SIG-M5 (cell line): ENCODE measurements around the gene HBB.
"Not testable (repeated sequence)": the region's sequence is repeated elsewhere in the genome, so short reads cannot be mapped to it uniquely, and the experiment has no call there.

ENCODE experiments used
- DNase-seq: peaks from one replicate; lab custom pipeline; 2025; lab: John Stamatoyannopoulos, UW

HBB gene

DNA sequence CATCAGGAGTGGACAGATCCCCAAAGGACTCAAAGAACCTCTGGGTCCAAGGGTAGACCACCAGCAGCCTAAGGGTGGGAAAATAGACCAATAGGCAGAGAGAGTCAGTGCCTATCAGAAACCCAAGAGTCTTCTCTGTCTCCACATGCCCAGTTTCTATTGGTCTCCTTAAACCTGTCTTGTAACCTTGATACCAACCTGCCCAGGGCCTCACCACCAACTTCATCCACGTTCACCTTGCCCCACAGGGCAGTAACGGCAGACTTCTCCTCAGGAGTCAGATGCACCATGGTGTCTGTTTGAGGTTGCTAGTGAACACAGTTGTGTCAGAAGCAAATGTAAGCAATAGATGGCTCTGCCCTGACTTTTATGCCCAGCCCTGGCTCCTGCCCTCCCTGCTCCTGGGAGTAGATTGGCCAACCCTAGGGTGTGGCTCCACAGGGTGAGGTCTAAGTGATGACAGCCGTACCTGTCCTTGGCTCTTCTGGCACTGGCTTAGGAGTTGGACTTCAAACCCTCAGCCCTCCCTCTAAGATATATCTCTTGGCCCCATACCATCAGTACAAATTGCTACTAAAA, at the start of gene HBB:
HBB (minus strand) TSS at position 340 of the 579 bp plus-strand sequence; CDS start at position 290, 50 bp downstream.
- DNase-seq: peak; percentile 13

DNA sequence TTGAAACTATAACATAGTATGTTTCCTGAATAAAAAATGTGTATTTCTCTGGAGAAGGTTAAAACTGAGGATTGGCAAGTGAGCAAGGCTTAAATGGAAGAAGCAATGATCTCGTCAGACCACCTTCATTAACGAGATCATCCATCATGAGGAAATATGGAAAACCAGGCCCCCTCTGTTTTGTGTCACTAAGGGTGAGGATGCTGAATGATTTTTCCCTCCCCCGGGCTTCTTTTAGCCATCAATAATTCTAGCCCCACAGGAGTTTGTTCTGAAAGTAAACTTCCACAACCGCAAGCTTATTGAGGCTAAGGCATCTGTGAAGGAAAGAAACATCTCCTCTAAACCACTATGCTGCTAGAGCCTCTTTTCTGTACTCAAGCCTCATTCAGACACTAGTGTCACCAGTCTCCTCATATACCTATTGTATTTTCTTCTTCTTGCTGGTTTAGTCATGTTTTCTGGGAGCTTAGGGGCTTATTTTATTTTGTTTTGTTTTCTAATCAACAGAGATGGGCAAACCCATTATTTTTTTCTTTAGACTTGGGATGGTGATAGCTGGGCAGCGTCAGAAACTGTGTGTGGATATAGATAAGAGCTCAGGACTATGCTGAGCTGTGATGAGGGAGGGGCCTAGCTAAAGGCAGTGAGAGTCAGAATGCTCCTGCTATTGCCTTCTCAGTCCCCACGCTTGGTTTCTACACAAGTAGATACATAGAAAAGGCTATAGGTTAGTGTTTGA, 48.7 kb upstream of the HBB start:
- DNase-seq: no peak

DNA sequence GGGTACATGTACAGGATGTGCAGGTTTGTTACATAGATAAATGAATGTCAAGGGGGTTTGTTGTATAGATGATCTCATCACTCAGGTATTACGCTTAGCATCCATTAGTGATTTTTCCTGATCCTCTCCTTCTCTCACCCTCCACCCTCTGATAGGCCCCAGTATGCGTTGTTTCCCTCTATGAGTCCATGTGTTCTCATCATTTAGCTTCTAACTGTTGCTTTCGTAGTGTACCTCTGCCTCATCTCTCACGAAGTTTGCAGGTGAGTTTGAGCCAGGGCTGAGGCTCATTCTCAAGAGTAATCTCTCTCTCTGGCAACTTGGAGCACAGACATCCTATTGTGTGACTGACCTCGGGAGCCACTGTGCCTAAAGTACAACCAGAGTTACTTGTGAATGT, 47.5 kb upstream of the HBB start:
- no peak for DNase-seq

DNA sequence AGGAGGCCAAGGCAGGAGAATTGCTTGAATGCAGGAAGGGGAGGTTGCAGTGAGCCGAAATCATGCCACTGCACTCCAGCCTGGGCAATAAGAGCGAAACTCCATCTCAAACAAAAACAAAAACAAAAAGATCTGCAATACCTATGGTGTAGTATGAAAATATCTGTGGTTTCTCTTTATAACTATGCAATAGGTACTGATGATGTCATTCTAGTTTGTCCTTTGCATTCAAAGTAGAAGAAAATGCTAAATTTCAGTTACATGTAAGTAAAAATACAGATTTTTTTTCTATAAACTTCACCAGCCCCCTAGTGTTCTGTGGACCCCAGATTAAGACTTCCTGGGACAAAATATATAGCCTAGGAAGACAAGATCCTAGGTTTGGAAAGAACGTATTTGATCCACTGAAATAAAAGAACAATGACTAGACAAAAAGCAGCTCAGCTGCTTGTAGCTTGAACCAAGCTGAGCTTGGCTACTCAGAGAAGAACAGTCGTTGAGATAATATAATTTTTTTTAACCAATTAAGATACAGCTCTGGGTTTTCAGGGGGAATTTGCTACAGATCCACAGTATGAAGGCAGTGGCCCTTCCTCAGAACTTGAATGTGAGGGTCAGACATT, 45.6 kb upstream of the HBB start:
- DNase-seq: no peak

DNA sequence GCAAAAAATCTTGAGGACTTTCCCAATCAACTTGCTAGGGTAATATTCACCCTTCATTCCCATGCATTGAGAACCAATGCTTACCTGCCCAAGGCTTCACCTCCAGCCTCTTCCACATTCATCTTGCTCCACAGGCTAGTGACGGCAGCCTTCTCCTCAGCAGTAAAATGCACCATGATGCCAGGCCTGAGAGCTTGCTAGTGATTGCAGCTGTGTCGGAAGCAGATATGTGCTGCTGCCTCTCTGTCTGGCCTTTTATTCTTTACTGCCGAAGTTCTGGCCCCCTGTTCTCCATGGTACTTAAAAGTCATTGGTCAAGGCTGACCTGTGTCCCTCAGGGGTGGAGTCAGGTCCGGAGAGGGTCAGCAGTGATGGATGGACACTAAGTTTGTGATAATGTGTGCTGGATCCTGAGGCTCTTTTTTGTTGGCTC, 42.9 kb upstream of the HBB start, which contains the start of gene HBE1:
HBE1 (minus strand) TSS at position 231 of the 433 bp plus-strand sequence; CDS start at position 176, 55 bp downstream.
- DNase-seq: no peak

- no peak for DNase-seq
Observed at GRCh38 chr11:5267033-5267563, 40.2 kb upstream of the HBB start.

DNA sequence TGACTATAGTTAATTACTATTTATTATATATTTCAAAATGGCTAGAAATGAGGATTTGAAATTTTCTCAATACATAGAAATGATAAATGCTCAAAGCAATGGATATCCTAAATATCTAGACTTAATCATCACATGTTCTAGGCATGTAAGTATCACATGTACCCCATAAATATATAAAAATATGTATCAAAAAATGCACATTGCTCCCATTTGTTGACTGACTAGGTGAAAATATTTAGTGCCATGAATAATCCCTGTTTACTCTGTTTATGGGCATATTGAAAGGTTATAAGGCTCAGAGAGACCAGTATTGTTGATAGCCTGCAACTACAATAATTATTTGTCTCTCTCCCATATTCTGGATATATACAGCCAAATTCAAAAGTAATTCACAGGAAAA, 39.7 kb upstream of the HBB start:
- DNase-seq: no peak

GRCh38 chr11:5265832-5266231, 39.0 kb upstream of the HBB start:
- no peak for DNase-seq

DNA sequence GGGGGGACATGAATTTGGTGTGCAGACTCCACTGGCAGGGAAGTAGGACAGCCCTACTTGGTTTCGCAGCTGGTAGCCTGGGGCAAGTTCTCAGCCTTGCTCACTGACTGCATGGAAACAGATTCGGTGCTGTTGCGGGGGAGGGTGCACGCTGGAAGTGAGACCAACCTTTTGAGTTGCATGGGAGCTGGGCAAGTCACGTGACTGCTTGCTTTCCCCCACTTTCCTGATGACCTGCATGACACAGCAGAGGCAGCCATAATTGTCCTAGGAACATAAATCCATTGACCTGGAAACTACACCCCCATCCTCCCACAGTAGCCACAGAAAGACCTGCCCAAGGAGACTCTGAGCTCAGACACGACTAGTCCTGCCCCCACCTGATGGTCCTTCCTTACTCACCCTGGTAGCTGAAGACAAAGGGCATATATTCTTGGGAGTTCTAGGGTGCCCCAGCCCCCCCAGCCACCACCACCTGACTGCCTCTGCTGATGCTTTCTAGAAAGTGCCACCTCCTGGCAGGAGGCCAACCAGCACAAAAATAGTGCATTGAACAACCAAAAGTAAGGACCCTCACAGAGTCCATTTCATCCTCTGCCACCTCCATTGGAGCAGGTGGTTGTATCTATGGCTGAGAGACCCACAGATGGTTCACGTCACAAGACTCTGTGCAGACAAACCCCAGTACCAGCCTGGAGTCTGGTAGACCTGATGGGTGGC, 31.8 kb upstream of the HBB start:
- no peak for DNase-seq

- DNase-seq: no peak
Observed at GRCh38 chr11:5257296-5257695, 30.4 kb upstream of the HBB start.

DNA sequence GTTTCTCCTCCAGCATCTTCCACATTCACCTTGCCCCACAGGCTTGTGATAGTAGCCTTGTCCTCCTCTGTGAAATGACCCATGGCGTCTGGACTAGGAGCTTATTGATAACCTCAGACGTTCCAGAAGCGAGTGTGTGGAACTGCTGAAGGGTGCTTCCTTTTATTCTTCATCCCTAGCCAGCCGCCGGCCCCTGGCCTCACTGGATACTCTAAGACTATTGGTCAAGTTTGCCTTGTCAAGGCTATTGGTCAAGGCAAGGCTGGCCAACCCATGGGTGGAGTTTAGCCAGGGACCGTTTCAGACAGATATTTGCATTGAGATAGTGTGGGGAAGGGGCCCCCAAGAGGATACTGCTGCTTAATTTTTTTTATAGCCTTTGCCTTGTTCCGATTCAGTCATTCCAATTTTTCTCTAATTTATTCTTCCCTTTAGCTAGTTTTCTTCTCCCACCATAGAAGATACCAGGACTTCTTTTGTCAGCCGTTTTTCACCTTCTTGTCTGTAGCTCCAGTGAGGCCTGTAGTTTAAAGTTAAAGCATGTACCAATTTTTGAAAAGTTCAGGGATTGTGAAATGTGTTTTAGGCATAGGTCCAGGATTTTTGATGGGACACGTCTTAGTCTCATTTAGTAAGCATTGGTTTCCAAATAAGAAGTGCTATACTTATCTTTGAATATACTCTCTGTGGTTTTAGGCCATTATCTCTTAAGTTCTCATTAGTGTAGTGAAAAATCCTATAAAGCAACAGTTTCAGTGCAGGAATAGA, 28.0 kb upstream of the HBB start, which contains the start of gene HBG2:
HBG2 (minus strand) TSS at position 136 of the 768 bp plus-strand sequence; CDS start at position 83, 53 bp downstream.
- DNase-seq: not testable (repeated sequence)

GRCh38 chr11:5254023-5254422, 27.2 kb upstream of the HBB start:
- not testable (repeated sequence) for DNase-seq

- not testable (repeated sequence) for DNase-seq
Observed at GRCh38 chr11:5253440-5253839, 26.6 kb upstream of the HBB start.

DNA sequence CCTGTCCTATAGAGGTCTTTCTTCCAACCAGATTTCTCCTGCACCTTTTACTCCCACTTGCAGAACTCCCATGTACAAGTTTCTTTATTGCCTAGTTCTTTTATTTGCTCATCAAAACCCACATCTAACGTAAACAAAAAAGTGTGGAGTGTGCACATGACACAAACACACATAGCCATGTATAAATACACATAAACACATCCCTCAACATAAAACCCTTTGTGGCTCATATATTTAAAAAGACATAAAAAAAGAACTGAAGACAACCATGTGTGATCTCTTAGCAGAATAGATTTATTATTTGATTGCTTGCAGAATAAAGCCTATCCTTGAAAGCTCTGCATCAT, 26.0 kb upstream of the HBB start:
- no peak for DNase-seq

DNA sequence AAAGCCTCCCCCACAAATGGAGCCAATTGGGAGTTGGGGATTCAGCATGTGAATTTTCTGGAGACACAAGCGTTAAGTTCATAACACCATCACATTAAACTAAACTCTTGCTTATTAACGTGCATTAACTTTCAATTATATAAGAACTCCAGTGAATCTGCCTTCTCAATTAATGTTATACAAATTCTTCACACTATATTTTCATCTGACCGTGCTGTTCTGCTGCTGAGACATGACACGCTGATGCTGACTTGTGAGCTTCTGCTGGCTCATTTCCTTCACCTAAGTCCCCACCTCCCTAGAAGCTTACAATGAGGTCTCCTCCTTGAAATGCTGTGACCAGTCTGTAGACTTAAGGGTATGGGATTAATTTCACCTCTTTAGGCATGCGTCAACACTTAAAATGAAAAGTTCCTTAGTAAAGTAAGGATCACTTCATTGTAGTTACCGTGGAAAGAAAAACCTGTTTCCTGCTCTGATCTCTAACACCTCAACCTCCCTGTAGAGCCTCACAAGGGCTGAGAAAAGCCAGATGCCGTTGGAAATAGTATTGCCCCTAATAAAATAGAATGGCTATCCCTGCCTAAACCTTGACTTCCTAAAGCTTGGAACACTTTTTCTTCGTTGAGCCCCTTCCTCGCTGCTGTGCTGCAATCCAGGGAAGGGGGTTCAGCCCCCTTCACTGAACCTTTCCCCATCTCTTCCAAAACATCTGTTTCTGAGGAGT, 25.5 kb upstream of the HBB start:
- DNase-seq: no peak

DNA sequence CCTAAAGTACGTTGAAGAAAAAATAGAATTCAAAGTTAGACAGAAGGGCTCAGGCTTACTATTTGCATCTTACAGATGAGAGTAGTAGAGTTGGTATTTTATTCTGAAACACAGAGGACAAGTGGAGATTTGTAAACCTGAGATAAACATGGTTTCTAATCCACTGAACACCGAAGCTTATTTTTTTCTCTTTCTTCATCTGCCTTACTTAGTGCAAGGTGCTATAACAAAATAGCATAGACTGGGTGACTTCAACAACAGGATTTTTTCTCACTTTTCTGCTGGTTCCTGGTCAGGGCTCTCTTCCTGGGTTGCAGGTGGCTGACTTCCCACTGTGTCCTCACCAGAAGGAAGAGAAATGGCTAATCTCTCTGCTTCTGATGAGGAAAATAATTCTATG, 24.9 kb upstream of the HBB start:
- DNase-seq: no peak

DNA sequence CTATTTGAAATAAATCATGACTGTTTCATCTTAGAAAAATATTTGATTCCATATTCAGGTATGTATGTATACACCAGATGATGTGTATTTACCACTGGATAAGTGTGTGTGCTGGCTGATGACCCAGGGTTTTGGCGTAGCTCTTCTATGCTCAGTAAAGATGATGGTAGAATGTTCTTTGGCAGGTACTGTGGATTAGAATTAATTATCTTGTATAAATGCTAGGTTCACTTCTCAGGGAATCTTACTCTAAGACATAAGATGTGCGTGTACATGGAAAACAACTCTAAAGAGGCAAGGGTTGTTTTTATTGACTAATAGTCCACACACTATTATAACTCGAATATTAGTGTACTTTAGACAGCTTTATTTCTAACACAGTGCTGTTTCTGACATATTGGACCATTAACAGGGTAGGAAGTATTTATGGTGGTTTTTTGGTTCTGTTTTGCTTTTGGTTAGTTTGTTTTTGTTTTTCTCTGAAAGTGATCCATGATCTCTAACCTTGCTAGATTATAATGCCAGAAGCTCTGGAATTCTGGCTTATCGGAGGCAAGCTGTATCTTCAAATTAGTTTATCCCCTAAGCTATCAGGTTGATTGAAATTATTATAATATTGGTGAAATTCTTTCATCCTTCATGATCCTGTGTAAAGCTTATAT, 23.8 kb upstream of the HBB start:
- no peak for DNase-seq

- not testable (repeated sequence) for DNase-seq
Observed at GRCh38 chr11:5249807-5250396, 23.0 kb upstream of the HBB start, which contains the start of gene HBG1. TSS of gene HBG1 (minus strand) at chr11:5249857. CDS start at chr11:5249804, 53 bp downstream.

- not testable (repeated sequence) for DNase-seq
Observed at GRCh38 chr11:5248498-5248897, 21.6 kb upstream of the HBB start.
